VCaP (cell line): ENCODE results near the gene BLNK.

Source experiments
- H3K27ac ChIP-seq: fragments of 450-650 bp; 2 replicates; pipeline ENCODE4 v1.5.1; 2017
- CTCF ChIP-seq: fragments of 450-650 bp; conservative IDR thresholded peaks from 2 replicates; pipeline ENCODE4 v1.5.1; 2017; ENCODE audit warnings: mild to moderate bottlenecking, moderate library complexity

Gene BLNK

GRCh38 chr10:96261132-96261531 is 10.2 kb downstream of the BLNK start:
- no peak overlapping the region for H3K27ac ChIP-seq
- no peak for TF ChIP-seq CTCF

GRCh38 chr10:96260014-96260413 is 11.4 kb downstream of the BLNK start:
- no peak for TF ChIP-seq CTCF
- H3K27ac ChIP-seq = no peak overlapping the region

- no peak overlapping the region for H3K27ac ChIP-seq
- TF ChIP-seq CTCF = no peak
These were observed 12.2 kb downstream of the BLNK start for GRCh38 chr10:96259150-96259549.

DNA sequence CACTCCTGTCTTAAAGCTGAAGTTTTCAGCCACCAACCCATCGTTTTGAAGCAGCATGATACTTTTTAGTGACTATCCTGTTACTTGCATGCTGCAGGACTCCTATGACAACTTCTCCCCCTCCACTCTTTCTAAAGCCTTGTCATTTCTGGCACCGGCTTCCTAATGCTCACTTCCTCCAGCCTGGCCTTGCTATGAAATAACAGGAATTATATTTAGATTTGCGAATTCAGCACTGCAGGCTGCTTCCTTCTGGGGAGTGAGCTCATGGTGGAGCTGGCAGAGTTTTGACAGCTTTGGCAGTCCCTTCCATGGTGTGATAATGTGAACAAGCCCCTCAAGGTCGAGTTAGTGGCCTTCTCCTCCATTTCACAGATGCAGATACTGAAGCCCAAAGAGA is 13.4 kb downstream of the BLNK start:
- no peak overlapping the region for H3K27ac ChIP-seq
- no peak for TF ChIP-seq CTCF

DNA sequence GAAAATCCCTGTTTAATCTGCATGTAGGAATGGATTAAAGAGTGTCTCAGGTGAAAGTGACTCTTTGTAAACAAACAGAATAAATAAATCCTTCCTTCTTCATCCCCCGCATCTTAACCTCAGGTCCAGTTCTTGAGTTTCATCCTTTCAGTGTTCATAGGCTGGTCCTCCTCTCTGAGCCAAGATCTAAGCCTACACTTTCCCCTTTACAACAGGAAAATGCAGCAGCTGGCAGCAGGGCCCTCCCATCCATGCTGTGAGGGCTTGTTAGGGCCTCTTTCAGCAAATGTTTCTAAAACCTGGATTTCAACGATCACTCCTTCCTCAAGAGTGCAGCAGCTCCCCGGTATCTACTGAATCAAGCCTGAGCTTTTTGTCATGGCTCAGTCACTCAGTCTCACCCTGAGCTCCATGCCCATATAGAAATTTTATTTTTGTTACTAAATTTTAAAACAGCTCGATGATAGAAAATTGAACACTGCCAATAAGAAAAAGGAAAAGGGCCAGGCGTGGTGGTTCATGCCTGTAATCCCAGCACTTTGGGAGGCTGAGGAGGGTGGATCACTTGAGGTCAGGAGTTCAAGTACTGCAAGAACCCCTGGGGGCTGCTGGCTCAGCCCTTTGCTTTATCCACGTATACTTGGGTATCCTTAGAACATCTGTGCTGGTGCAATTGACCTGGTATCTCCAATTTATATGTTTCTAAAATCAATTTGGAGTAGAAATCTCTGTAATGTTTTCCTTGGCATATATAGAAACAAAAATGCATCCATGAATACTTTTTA is 15.6 kb downstream of the BLNK start:
- no peak overlapping the region for H3K27ac ChIP-seq

GRCh38 chr10:96254976-96255375 is 16.4 kb downstream of the BLNK start:
- no peak overlapping the region for H3K27ac ChIP-seq
- TF ChIP-seq CTCF = no peak

More for the DNA sequence above, 15.6 kb downstream of the BLNK start:
- no peak for TF ChIP-seq CTCF

- no peak for TF ChIP-seq CTCF
- H3K27ac ChIP-seq = no peak overlapping the region
These were observed 18.6 kb downstream of the BLNK start for GRCh38 chr10:96252730-96253129.
